ENCODE data around the gene CYB5R4. TPM values are rescaled to one million over a fixed set of nuclear protein-coding genes. Genes with fewer than 3 reads are reported as not detected.

The CYB5R4 gene
- total RNA-seq, 4 donors from 2014 or later: 8.5 to 13.2 (median 10.2) TPM

- H3K9me3 ChIP-seq: no peaks in the 10 kb centered on the region
- in situ Hi-C loops (cut with MboI; ENCODE audit: low sequenced_read_pairs in 4 of 4): no loop called here
Observed at GRCh38 chr6:83978324-83978734, 118.8 kb downstream of the CYB5R4 start.

DNA sequence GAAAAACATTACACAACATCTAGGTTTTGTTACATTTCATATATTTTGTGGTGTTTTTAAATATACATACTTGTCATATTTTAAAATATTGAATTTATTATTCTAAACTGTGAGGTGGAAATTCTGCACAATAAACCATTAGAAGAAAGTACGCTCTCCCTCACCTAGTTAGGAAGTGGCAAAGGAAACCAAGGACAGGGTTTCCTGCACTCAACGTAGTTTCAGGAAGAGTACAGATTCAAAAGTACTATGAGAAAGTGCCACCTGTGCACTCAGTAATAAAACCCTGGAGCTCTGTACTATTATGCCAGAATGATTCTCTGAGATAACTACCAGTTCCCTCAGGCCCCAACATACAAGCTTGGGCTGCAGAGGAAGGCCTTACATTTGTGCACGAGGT lies 119.5 kb downstream of the CYB5R4 start:
- intact Hi-C loops (cut with DNase I; ENCODE audit: low total_unique reads): no loop called here
- H3K36me3 ChIP-seq: no peaks in the 10 kb centered on the region
- no peak overlapping the region for H3K4me3 ChIP-seq
- no peaks in the 10 kb centered on the region for H3K4me1 ChIP-seq
- H3K27ac ChIP-seq: no peak overlapping the region
- ATAC-seq (no peak), DNase-seq (no peak)
- in situ Hi-C loops (cut with MboI; ENCODE audit: low sequenced_read_pairs in 4 of 4): no loop called here
- no peaks in the 10 kb centered on the region for H3K9me3 ChIP-seq
- TF ChIP-seq CTCF (IDR thresholded peaks at IDR 0.05 in 4 of 5, conservative IDR thresholded peaks at IDR 0.05 in 1 of 5): no peak
- TF ChIP-seq POLR2A (IDR thresholded peaks at IDR 0.05): no peak
- H3K27me3 ChIP-seq: no peaks in the 10 kb centered on the region

More at GRCh38 chr6:83978324-83978734, 118.8 kb downstream of the CYB5R4 start:
- no peaks in the 10 kb centered on the region for H3K36me3 ChIP-seq
- H3K4me3 ChIP-seq: no peak overlapping the region
- H3K27me3 ChIP-seq: no peaks in the 10 kb centered on the region
- no peak overlapping the region for H3K27ac ChIP-seq
- ATAC-seq (no peak), DNase-seq (no peak)
- intact Hi-C loops (cut with DNase I; ENCODE audit: low total_unique reads): no loop called here
- TF ChIP-seq POLR2A (IDR thresholded peaks at IDR 0.05) (no peak), CTCF (IDR thresholded peaks at IDR 0.05 in 4 of 5, conservative IDR thresholded peaks at IDR 0.05 in 1 of 5) (no peak)
- no peaks in the 10 kb centered on the region for H3K4me1 ChIP-seq

DNA sequence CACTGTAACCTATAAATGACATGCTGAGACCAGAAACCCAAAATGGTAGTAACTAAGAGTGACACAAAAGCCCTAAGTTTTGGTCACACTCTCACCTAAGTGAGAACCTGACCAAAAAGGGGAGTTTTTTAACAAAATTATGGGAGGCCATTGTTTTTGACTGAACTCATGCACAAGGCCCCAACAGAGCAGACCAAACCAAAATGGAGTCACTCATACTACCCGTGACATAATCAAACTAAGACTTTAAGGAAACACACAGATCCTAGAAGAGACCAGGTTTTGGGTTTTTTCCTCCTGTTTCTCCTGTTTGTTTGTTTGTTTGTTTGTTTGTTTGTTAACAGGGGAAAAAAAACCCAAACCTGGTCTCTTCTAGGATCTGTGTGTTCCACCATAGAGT lies 124.9 kb downstream of the CYB5R4 start:
- intact Hi-C loops (cut with DNase I; ENCODE audit: low total_unique reads) (no loop called here), in situ Hi-C loops (cut with MboI; ENCODE audit: low sequenced_read_pairs in 4 of 4) (no loop called here)
- no peaks in the 10 kb centered on the region for H3K9me3 ChIP-seq
- no peak for TF ChIP-seq POLR2A (IDR thresholded peaks at IDR 0.05)
- no peak for TF ChIP-seq CTCF (IDR thresholded peaks at IDR 0.05 in 4 of 5, conservative IDR thresholded peaks at IDR 0.05 in 1 of 5)
- no peak for DNase-seq
- no peak overlapping the region for H3K27ac ChIP-seq
- no peak for ATAC-seq
- H3K27me3 ChIP-seq: no peaks in the 10 kb centered on the region
- no peaks in the 10 kb centered on the region for H3K36me3 ChIP-seq
- H3K4me3 ChIP-seq: no peak overlapping the region
- no peaks in the 10 kb centered on the region for H3K4me1 ChIP-seq

- Histone ChIP-seq H3K4me1 (no peaks in the 10 kb centered on the region), H3K27ac (no peak overlapping the region), H3K9me3 (no peaks in the 10 kb centered on the region), H3K4me3 (no peak overlapping the region), H3K36me3 (no peaks in the 10 kb centered on the region), H3K27me3 (no peaks in the 10 kb centered on the region)
- TF ChIP-seq CTCF (IDR thresholded peaks at IDR 0.05 in 4 of 5, conservative IDR thresholded peaks at IDR 0.05 in 1 of 5) (no peak), POLR2A (IDR thresholded peaks at IDR 0.05) (no peak)
- in situ Hi-C loops (cut with MboI; ENCODE audit: low sequenced_read_pairs in 4 of 4) (no loop called here), intact Hi-C loops (cut with DNase I; ENCODE audit: low total_unique reads) (no loop called here)
- DNase-seq: no peak
- no peak for ATAC-seq
Observed at GRCh38 chr6:83985308-83985713, 125.8 kb downstream of the CYB5R4 start.

- ATAC-seq (no peak), DNase-seq (no peak)
- Histone ChIP-seq H3K27me3 (no peaks in the 10 kb centered on the region), H3K36me3 (no peaks in the 10 kb centered on the region), H3K9me3 (no peaks in the 10 kb centered on the region), H3K27ac (no peak overlapping the region), H3K4me3 (no peak overlapping the region), H3K4me1 (no peaks in the 10 kb centered on the region)
- no peak for TF ChIP-seq CTCF (IDR thresholded peaks at IDR 0.05 in 4 of 5, conservative IDR thresholded peaks at IDR 0.05 in 1 of 5)
- no peak for TF ChIP-seq POLR2A (IDR thresholded peaks at IDR 0.05)
- in situ Hi-C loops (cut with MboI; ENCODE audit: low sequenced_read_pairs in 4 of 4) (no loop called here), intact Hi-C loops (cut with DNase I; ENCODE audit: low total_unique reads) (no loop called here)
Observed at GRCh38 chr6:83985715-83986114, 126.2 kb downstream of the CYB5R4 start.

All from gastrocnemius medialis (tissue), 4 donors.